ENCODE measurements around the gene CCDC97. TPM values are rescaled to one million over a fixed set of nuclear protein-coding genes. Genes with fewer than 3 reads are reported as not detected.
A peak's percentile ranks its signal among the peaks of the same experiment; 100 is the strongest.
"Not testable (repeated sequence)": the region's sequence is repeated elsewhere in the genome, so short reads cannot be mapped to it uniquely, and the experiment has no call there.

CCDC97 gene
- total RNA-seq, 4 donors from 2014 or later = 12.9 to 21.3 (median 15.0) TPM

DNA sequence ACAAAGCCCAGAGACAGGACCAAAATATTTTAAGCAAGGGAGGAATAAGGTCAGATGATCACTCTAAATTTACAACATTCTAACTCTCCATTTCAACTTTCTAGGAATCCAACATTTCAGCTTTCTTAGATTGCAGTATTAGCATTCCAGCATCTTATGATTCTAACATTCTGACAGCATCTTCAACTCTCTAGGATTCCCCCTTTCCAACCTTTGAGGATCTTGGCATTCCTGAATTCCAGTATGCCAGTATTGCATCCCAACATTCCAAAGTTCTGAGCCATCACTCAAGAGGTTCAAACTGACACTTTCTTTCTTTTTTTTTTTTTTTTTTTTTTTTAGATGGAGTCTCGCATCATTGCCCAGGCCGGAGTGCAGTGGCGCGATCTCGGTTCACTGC lies 30.0 kb downstream of the CCDC97 start:
- no peak for DNase-seq (ENCODE audit: low spot score in 2 of 2)
- Histone ChIP-seq H3K9me3 (no peaks in the 10 kb centered on the region), H3K36me3 (peaks cover 0 to 75% (median 0%) of the 10 kb centered on the region in 3 donors), H3K4me3 (no peak overlapping the region), H3K4me1 (peaks cover 0 to 3% (median 0%) of the 10 kb centered on the region in 4 donors), H3K27ac (no peak overlapping the region), H3K27me3 (no peaks in the 10 kb centered on the region)
- 91 to 94% methylated on average over 5 of the region's 5 CpGs for WGBS, 2 donors
- no peak for TF ChIP-seq CTCF (IDR thresholded peaks at IDR 0.05)
- TF ChIP-seq POLR2A (IDR thresholded peaks at IDR 0.05) = no peak

GRCh38 chr19:41341669-41342490 lies 31.9 kb downstream of the CCDC97 start:
- Histone ChIP-seq H3K27me3 (no peaks in the 10 kb centered on the region), H3K4me3 (no peak overlapping the region)

DNA sequence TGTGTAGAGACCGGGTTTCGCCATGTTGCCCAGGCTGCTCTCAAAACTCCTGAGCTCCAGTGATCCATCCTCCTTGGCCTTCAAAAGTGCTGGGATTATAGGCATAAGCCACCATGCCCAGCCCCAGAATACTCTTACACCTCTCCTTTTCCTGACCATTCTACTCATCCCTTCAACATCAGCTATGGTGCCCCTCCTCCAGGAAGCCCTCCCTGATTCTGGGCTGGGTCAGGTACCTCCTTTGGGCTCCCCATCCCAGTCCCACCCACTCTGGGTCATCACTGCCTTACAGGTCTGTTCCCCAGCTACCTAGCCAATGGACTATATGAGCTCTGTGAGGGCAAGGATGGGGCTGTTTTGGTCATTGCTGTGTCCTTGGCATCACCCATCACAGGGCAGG lies 34.2 kb downstream of the CCDC97 start:
- H3K27ac ChIP-seq = no peak overlapping the region
- no peak for DNase-seq (ENCODE audit: low spot score in 2 of 2)
- H3K4me1 ChIP-seq = no peaks in the 10 kb centered on the region
- H3K9me3 ChIP-seq = no peaks in the 10 kb centered on the region
- H3K36me3 ChIP-seq = peaks cover 0 to 81% (median 0%) of the 10 kb centered on the region in 3 donors
- no peaks in the 10 kb centered on the region for H3K27me3 ChIP-seq
- 98 to 100% methylated on average over 2 of the region's 2 CpGs for WGBS, 2 donors
- TF ChIP-seq POLR2A (IDR thresholded peaks at IDR 0.05) (no peak), EP300 (IDR thresholded peaks at IDR 0.05) (no peak), CTCF (IDR thresholded peaks at IDR 0.05) (no peak)
- H3K4me3 ChIP-seq = no peak overlapping the region

More at GRCh38 chr19:41341669-41342490, 31.9 kb downstream of the CCDC97 start:
- TF ChIP-seq POLR2A (IDR thresholded peaks at IDR 0.05) (no peak), CTCF (IDR thresholded peaks at IDR 0.05) (no peak), EP300 (IDR thresholded peaks at IDR 0.05) (no peak)
- Histone ChIP-seq H3K4me1 (no peaks in the 10 kb centered on the region), H3K9me3 (no peaks in the 10 kb centered on the region), H3K27ac (no peak overlapping the region), H3K36me3 (peaks cover 0 to 83% (median 0%) of the 10 kb centered on the region in 3 donors)
- DNase-seq (ENCODE audit: low spot score in 2 of 2) = no peak
- 85 to 87% methylated on average over 20 of the region's 20 CpGs for WGBS, 2 donors

DNA sequence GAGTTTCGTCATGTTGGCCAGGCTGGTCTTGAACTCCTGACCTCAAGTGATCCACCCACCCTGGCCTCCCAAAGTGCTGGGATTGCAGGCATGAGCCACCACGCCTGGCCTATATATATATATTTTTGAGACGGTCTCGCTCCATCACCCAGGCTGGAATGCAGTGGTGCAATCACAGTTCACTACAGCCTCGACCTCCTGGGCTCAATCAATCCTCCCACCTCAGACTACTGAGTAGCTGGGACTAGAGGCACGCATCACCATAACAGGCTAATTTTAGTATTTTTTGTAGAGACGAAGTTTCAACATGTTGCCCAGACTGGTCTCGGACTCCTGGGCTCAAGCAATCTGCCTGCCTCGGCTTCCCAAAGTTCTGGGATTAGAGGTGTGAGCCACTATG lies 36.9 kb downstream of the CCDC97 start:
- 88 to 90% methylated on average over 9 of the region's 9 CpGs for WGBS, 2 donors
- H3K36me3 ChIP-seq = peaks cover 0 to 57% (median 0%) of the 10 kb centered on the region in 3 donors
- not testable (repeated sequence) for DNase-seq (ENCODE audit: low spot score in 2 of 2); H3K27ac ChIP-seq; H3K9me3 ChIP-seq; H3K27me3 ChIP-seq; H3K4me3 ChIP-seq
- peaks cover 0 to 24% (median 3%) of the 10 kb centered on the region in 4 donors for H3K4me1 ChIP-seq

- Histone ChIP-seq H3K4me1 (peaks cover 0 to 52% (median 3%) of the 10 kb centered on the region in 4 donors), H3K27me3 (no peaks in the 10 kb centered on the region), H3K27ac (peak overlapping the region; percentile 25 to 94 (median 80)), H3K9me3 (no peaks in the 10 kb centered on the region), H3K4me3 (peak overlapping the region; percentile 60 to 88 (median 76)), H3K36me3 (peaks cover 0 to 23% (median 0%) of the 10 kb centered on the region in 3 donors)
- TF ChIP-seq CTCF (IDR thresholded peaks at IDR 0.05) (no peak), POLR2A (IDR thresholded peaks at IDR 0.05) (no peak), EP300 (IDR thresholded peaks at IDR 0.05) (no peak)
- no peak for DNase-seq (ENCODE audit: low spot score in 2 of 2)
- 8 to 11% methylated on average over 22 of the region's 22 CpGs for WGBS, 2 donors
Measured at GRCh38 chr19:41350735-41351338, 40.9 kb downstream of the CCDC97 start.

All from tibial nerve (tissue), 4 donors.